Mesendoderm (in vitro differentiated cells): ENCODE results near the gene LLGL1.
A peak's percentile ranks its signal among the peaks of the same experiment; 100 is the strongest.

ENCODE experiments used
- DNase-seq: peaks from one replicate; pipeline ENCODE4 v3.0.0; 2013
- H2AK5ac ChIP-seq: 2 replicates; pipeline ENCODE4 v1.6.1; 2013; ENCODE audit warnings: low read length, inconsistent platforms
- H2BK120ac ChIP-seq: 2 replicates; pipeline ENCODE4 v1.6.1; 2013; ENCODE audit warnings: low read depth, mild to moderate bottlenecking, low read length, moderate library complexity, mixed read lengths
- H2BK15ac ChIP-seq: replicated peaks from 2 replicates; pipeline ENCODE4 v1.6.1; 2013; ENCODE audit warnings: low read depth, mild to moderate bottlenecking, moderate library complexity
- H2BK5ac ChIP-seq: 2 replicates; pipeline ENCODE4 v1.6.1; 2013; ENCODE audit warnings: low read length, inconsistent platforms
- H3K18ac ChIP-seq: 2 replicates; pipeline ENCODE4 v1.6.1; 2013; ENCODE audit warnings: mild to moderate bottlenecking, low read length, mixed read lengths
- H3K23ac ChIP-seq: one replicate; pipeline ENCODE4 v1.6.1; 2013; ENCODE audit warnings: low read length
- H3K27ac ChIP-seq: 2 replicates; pipeline ENCODE4 v1.5.1; 2013; ENCODE audit warnings: low read depth, mild to moderate bottlenecking, inconsistent platforms, low read length, moderate library complexity
- H3K27me3 ChIP-seq: 2 replicates; pipeline ENCODE4 v1.6.1; 2013; ENCODE audit warnings: low read length, control low read depth, mild to moderate bottlenecking, inconsistent platforms; ENCODE audit not compliant: insufficient read depth, poor library complexity
- H3K36me3 ChIP-seq: 2 replicates; pipeline ENCODE4 v1.6.1; 2013; ENCODE audit warnings: low read length, inconsistent platforms; ENCODE audit not compliant: control insufficient read depth, insufficient read depth
- H3K4ac ChIP-seq: one replicate; pipeline ENCODE4 v1.6.1; 2013; ENCODE audit warnings: low read depth, mild to moderate bottlenecking, low read length, moderate library complexity
- H3K4me1 ChIP-seq: 2 replicates; pipeline ENCODE4 v1.6.1; 2013; ENCODE audit warnings: low read depth, low read length, inconsistent platforms; ENCODE audit not compliant: control insufficient read depth
- H3K4me2 ChIP-seq: 2 replicates; pipeline ENCODE4 v1.6.1; 2013; ENCODE audit warnings: low read length
- H3K4me3 ChIP-seq: 2 replicates; pipeline ENCODE4 v1.5.1; 2013; ENCODE audit warnings: mild to moderate bottlenecking, low read length
- H3K56ac ChIP-seq: one replicate; pipeline ENCODE4 v1.6.1; 2013; ENCODE audit warnings: low read length
- H3K79me1 ChIP-seq: 2 replicates; pipeline ENCODE4 v1.6.1; 2013; ENCODE audit warnings: low read length, inconsistent platforms
- H3K79me2 ChIP-seq: 2 replicates; pipeline ENCODE4 v1.6.1; 2013; ENCODE audit warnings: mild to moderate bottlenecking, low read length; ENCODE audit not compliant: control insufficient read depth, insufficient read depth
- H3K9ac ChIP-seq: 2 replicates; pipeline ENCODE4 v1.6.1; 2013; ENCODE audit warnings: low read length, inconsistent platforms
- H4K5ac ChIP-seq: one replicate; pipeline ENCODE4 v1.6.1; 2013; ENCODE audit warnings: low read length
- H4K8ac ChIP-seq: one replicate; pipeline ENCODE4 v1.6.1; 2013; ENCODE audit warnings: low read depth, mild to moderate bottlenecking, control low read depth, low read length, moderate library complexity
- WGBS: extraction: QIAGEN DNeasy Blood & Tissue Kit; methylation state at CpG from one replicate; pipeline ENCODE4 v1.1.7; 2013; ENCODE audit warnings: low lambda C conversion rate, missing lambda C conversion rate; ENCODE audit not compliant: insufficient coverage; ENCODE audit errors: extremely low coverage; 5-methylcytosine and 5-hydroxymethylcytosine counted together

The LLGL1 gene

DNA sequence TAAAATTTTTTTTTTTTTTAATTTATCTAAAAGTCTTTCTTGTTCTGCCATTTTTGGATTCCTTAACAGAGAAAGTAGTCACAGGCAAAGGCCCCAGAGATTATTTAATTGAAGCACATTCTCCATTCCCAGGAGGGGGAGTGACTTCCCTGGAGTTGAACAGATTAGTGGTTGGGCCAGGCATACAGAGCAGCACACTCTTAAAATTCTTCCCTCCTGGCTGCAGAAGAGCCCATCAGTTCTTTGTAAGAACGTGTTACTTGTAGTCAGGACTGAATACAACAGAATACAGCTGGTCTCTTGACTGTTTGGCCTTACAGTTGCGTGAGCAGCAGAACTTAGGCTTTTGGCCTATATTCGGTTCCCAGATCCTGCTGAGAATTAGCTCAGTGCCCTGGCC is 40.0 kb upstream of the LLGL1 start:
- Histone ChIP-seq H3K4me3 (peak overlapping the region; percentile 15), H3K18ac (no peak overlapping the region), H3K56ac (peak overlapping the region; percentile 73), H3K27me3 (no peaks in the 10 kb centered on the region), H3K9ac (peak overlapping the region; percentile 62), H3K79me2 (peaks cover 57% of the 10 kb centered on the region), H2BK5ac (no peak overlapping the region), H3K4me1 (peaks cover 23% of the 10 kb centered on the region), H3K4me2 (peak overlapping the region; percentile 82), H3K79me1 (peaks cover 38% of the 10 kb centered on the region), H2BK15ac (no peak overlapping the region), H4K5ac (no peak overlapping the region), H3K27ac (no peak overlapping the region), H3K23ac (no peak overlapping the region), H3K36me3 (peaks cover 1% of the 10 kb centered on the region), H2AK5ac (no peak overlapping the region), H4K8ac (no peak overlapping the region), H2BK120ac (no peak overlapping the region), H3K4ac (no peak overlapping the region)
- no CpG with 5 or more reads among the region's 3 CpGs for WGBS
- DNase-seq, result peak; percentile 61

DNA sequence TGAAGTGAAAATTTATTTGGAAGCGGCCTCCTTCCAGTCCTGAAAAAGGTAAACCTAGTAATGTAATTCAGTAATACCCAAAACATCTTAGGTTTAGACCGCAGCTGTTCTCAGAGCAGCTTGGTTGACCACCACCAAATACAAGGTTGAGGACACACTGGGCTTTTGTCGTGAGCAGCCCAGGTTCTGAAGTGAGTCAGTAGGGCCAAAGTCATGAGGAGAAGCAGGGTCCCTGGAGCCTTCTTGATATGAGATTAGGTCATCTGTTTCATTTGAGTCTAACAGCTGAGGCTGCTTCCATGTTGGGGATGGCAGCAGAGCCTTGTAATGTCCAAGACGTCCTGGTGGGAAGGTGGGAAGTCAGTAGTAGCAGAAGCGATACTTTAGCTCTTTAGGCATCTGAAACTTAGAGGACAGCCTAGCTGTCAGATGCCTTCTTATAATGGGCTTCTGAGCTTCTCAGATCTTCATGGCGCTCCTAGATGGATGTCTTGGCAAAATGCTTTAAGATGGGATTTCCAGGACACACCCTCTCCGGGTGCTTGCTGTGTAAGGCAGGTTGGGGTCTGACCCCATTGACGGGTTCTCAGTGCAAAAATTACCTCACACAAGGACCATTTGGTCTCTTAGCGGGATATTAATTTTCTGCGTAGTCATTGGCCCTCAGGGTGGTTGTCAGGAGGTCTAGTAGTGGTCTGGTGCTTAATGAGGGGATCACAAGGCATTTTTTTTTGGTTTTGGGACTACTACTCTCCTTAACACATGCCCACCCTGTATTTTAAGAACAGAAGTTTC is 39.4 kb upstream of the LLGL1 start:
- Histone ChIP-seq H3K9ac (peak overlapping the region; percentile 62), H3K36me3 (peaks cover 1% of the 10 kb centered on the region), H2BK5ac (no peak overlapping the region), H4K5ac (no peak overlapping the region), H3K79me1 (peaks cover 42% of the 10 kb centered on the region), H3K27me3 (no peaks in the 10 kb centered on the region), H3K4me3 (peak overlapping the region; percentile 15), H2BK15ac (no peak overlapping the region), H2AK5ac (no peak overlapping the region), H3K4me1 (peaks cover 23% of the 10 kb centered on the region), H3K4ac (no peak overlapping the region), H2BK120ac (no peak overlapping the region), H3K23ac (no peak overlapping the region), H3K27ac (no peak overlapping the region), H3K56ac (peak overlapping the region; percentile 73), H3K79me2 (peaks cover 63% of the 10 kb centered on the region), H4K8ac (no peak overlapping the region), H3K4me2 (peak overlapping the region; percentile 82), H3K18ac (no peak overlapping the region)
- WGBS, result no CpG with 5 or more reads among the region's 10 CpGs
- no peak for DNase-seq

DNA sequence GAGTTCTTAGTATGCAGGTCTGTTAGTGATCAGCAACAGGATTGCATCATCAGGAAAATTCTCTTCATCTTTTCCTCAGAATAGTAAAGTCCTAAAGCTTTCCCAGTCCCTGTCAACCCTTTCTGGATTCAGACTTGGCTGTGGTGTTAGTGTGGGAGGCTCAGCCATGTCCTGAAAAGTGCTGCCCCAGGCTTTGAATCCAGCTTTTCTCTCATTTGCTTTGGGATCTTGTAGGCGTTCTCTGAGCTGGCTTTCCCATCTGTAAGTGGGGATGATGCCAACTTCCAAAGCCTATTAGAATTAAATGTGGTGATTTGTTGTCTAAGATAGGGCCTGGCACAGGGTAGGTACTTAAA is 38.8 kb upstream of the LLGL1 start:
- Histone ChIP-seq H2BK120ac (no peak overlapping the region), H2AK5ac (no peak overlapping the region), H3K4me3 (no peak overlapping the region), H3K36me3 (peaks cover 1% of the 10 kb centered on the region), H2BK5ac (no peak overlapping the region), H3K56ac (peak overlapping the region; percentile 73), H3K27me3 (no peaks in the 10 kb centered on the region), H3K27ac (no peak overlapping the region), H3K4me1 (peaks cover 23% of the 10 kb centered on the region), H3K4ac (no peak overlapping the region), H3K79me2 (peaks cover 68% of the 10 kb centered on the region), H2BK15ac (no peak overlapping the region), H3K79me1 (peaks cover 46% of the 10 kb centered on the region), H3K4me2 (peak overlapping the region; percentile 82), H4K8ac (no peak overlapping the region), H3K23ac (no peak overlapping the region), H3K9ac (peak overlapping the region; percentile 62), H3K18ac (no peak overlapping the region), H4K5ac (no peak overlapping the region)
- WGBS, result no CpG with 5 or more reads among the region's 1 CpG
- no peak for DNase-seq

DNA sequence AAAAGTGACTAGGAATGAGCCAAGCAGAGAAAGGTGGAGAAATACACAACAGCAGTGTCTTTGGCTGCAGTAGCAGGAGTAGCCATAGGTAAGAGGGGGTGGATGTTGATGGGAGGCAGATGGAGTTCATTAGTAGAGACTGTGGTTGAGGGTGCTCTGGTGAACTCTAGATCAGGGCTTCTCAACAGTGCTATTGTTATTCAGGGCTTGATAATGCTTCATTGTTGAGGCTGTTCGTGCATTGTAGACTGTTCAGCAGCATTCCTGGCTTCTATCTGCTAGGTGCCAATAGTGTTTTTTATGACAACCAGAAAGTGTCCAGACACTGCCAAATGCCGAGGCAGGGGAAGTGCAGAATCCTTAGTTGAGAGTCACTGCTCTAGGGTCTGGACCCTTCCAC is 38.2 kb upstream of the LLGL1 start:
- H3K79me2 ChIP-seq, result peaks cover 73% of the 10 kb centered on the region
- DNase-seq, result no peak
- H3K4me2 ChIP-seq, result peak overlapping the region; percentile 82
- no peak overlapping the region for H3K4me3 ChIP-seq
- H2BK120ac ChIP-seq, result no peak overlapping the region
- no peak overlapping the region for H2BK15ac ChIP-seq
- H2BK5ac ChIP-seq, result no peak overlapping the region
- no peak overlapping the region for H4K8ac ChIP-seq
- peaks cover 48% of the 10 kb centered on the region for H3K79me1 ChIP-seq
- H2AK5ac ChIP-seq, result no peak overlapping the region
- no peak overlapping the region for H3K4ac ChIP-seq
- peak overlapping the region; percentile 62 for H3K9ac ChIP-seq
- H3K36me3 ChIP-seq, result peaks cover 1% of the 10 kb centered on the region
- no peak overlapping the region for H4K5ac ChIP-seq
- no peak overlapping the region for H3K27ac ChIP-seq
- H3K27me3 ChIP-seq, result no peaks in the 10 kb centered on the region
- H3K4me1 ChIP-seq, result peaks cover 20% of the 10 kb centered on the region
- peak overlapping the region; percentile 73 for H3K56ac ChIP-seq
- H3K18ac ChIP-seq, result no peak overlapping the region
- WGBS, result no CpG with 5 or more reads among the region's 2 CpGs
- H3K23ac ChIP-seq, result no peak overlapping the region

DNA sequence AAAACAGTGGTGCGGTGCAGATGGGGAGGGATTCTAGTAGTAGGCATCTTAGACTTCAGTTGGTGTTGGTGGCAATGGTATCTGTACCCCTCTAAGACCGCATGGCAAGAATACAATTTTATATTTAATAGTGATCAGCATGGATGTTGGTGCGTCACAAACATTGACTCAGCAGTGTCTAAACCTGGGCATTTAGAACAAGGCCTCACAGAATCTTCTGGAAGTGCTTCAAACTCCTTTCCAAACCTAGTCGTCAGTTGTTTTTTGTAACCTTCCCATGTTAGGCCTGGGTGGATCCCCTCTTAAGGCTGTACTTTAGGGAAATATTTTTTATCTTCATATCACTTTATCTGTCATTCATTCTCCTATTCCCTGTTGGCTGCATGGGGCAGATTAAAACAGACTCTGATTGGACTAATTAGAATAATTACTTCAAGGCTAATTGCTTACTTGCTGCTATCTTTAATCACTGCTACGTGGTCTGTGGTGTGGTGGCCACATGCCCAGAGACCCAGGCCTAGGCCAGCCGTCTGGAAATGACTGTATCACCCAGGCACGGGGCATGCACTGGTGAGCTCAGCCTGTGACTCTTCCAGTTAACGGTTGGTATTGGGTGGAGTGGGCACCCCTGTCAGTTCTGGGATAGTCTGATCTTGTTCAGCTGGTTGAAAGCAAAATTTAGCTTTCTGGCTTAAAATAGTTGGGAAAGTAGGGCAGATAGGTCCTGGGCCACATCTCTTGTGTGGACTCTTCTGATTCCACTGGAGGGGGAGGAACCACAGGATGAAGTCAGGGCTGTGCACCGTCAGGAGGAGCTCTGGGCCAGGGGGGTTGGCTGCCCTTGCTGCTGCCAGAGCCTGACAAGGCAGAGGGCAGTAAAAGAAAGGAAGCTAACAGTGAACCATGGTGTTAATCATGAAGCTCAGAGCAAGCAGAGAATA is 37.3 kb upstream of the LLGL1 start:
- no peaks in the 10 kb centered on the region for H3K27me3 ChIP-seq
- H3K56ac ChIP-seq, result no peak overlapping the region
- peaks cover 78% of the 10 kb centered on the region for H3K79me2 ChIP-seq
- H3K9ac ChIP-seq, result no peak overlapping the region
- no peak for DNase-seq
- H2BK120ac ChIP-seq, result no peak overlapping the region
- H3K4me2 ChIP-seq, result peak overlapping the region; percentile 23
- H3K23ac ChIP-seq, result no peak overlapping the region
- H3K36me3 ChIP-seq, result peaks cover 1% of the 10 kb centered on the region
- H2BK15ac ChIP-seq, result no peak overlapping the region
- H3K79me1 ChIP-seq, result peaks cover 48% of the 10 kb centered on the region
- H2AK5ac ChIP-seq, result no peak overlapping the region
- no peak overlapping the region for H3K4ac ChIP-seq
- peaks cover 19% of the 10 kb centered on the region for H3K4me1 ChIP-seq
- no CpG with 5 or more reads among the region's 9 CpGs for WGBS
- H3K27ac ChIP-seq, result no peak overlapping the region
- H3K4me3 ChIP-seq, result no peak overlapping the region
- H2BK5ac ChIP-seq, result no peak overlapping the region
- H3K18ac ChIP-seq, result no peak overlapping the region
- H4K8ac ChIP-seq, result no peak overlapping the region
- H4K5ac ChIP-seq, result no peak overlapping the region
